Activated CD4-positive, CD25-positive, alpha-beta regulatory T cell treated with anti-CD3 and anti-CD28 coated beads, Interleukin-2, amount 50 U/mL, for 24 hours (primary cell): ENCODE data around the gene DAP.

Source experiments
- ATAC-seq, 2 donors: fragments of 150-1000 bp; cut with Tn5 transposase; one replicate each; pipeline ENCODE4 v1.10.0; 2021; ENCODE audit warnings: mild to moderate bottlenecking in 1 of 2, moderate library complexity in 1 of 2

DAP gene

GRCh38 chr5:10689391-10690081, 71.5 kb downstream of the DAP start:
- peak in 1 of 2 donors; percentile 39 for ATAC-seq

DNA sequence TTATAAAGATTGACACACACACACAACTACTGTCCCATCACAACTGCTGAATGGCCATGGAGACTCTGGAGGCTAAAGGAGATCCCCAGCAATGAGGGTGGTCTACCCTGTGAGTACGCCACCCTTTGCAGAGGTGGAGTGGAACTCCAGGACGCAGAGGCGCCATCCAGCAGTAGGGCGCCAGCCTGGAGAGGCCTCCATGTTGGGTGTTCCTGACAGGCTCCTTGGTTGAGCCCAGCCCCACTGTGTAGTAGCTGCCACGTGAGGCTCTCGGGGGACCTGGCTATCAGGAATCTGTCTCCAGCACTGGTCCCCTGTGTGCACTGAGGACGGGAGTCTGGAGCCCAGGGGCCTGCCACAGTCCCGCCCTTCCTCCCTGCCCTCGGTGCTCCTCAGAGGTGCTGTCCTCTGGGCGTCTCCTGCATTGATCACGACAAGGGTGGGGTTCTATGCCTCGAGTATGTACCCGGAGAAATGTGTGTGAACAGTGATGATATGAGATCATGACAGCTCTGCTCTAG, 72.3 kb downstream of the DAP start:
- no peak for ATAC-seq

- no peak for ATAC-seq
These were observed 74.1 kb downstream of the DAP start for GRCh38 chr5:10686890-10687289.

DNA sequence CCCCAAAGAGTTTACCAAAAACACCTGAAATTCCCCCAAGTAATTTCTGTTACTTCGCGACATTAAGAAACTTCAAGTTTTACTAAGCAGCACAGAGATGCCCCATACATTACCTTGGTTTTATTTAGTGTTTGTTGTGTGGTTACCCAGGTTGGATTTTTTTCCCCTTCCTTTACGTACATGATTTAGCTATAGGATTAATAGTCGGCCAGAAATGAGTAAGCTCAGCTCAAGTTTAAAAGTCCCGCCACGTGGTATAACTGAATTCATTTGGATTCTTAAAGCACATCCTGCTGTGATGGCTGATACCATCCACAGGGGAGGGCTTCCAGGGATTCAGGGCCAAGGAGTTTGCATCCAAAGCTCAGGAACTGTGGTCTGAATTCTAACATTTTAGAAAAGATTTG, 75.9 kb downstream of the DAP start:
- peak in 1 of 2 donors; percentile 46 for ATAC-seq

DNA sequence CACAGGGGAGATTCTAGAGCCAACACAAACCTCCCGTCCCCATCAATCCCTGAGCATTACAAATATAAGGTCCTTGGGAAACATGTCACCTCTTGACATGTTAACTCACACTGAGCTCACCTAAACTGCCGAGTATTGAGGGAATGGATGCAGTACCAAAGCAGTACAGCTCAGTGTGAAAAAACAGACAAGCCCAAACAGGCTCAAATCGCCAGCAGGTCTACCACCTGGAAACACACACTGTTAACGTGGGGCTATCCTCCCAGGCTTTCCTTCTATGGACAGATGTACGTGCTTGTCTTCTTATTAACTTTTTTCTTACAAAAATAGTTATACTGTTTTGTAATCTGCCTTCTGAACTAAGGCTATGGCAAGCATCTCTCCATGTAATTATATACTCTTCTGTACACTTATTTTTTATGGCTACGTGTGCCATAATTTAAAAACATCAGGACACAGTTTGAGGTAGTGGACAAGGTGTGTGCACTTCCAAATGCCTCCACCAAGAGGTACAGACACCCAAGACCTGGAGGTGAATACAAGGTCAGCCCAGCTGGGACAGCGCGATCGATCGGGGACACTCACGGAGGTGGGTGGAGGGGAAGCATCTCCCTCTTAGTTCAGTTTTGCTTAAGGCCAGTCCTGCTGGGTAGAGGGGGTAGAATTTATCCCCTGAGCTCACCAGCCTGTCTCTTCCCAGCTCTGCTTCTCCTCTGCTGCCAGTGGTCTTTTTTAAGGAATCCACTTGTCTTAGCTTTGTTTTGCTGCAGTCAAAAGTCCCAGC, 76.5 kb downstream of the DAP start:
- ATAC-seq, result peak in 1 of 2 donors; percentile 39

GRCh38 chr5:10682801-10683525, 78.1 kb downstream of the DAP start:
- no peak for ATAC-seq

DNA sequence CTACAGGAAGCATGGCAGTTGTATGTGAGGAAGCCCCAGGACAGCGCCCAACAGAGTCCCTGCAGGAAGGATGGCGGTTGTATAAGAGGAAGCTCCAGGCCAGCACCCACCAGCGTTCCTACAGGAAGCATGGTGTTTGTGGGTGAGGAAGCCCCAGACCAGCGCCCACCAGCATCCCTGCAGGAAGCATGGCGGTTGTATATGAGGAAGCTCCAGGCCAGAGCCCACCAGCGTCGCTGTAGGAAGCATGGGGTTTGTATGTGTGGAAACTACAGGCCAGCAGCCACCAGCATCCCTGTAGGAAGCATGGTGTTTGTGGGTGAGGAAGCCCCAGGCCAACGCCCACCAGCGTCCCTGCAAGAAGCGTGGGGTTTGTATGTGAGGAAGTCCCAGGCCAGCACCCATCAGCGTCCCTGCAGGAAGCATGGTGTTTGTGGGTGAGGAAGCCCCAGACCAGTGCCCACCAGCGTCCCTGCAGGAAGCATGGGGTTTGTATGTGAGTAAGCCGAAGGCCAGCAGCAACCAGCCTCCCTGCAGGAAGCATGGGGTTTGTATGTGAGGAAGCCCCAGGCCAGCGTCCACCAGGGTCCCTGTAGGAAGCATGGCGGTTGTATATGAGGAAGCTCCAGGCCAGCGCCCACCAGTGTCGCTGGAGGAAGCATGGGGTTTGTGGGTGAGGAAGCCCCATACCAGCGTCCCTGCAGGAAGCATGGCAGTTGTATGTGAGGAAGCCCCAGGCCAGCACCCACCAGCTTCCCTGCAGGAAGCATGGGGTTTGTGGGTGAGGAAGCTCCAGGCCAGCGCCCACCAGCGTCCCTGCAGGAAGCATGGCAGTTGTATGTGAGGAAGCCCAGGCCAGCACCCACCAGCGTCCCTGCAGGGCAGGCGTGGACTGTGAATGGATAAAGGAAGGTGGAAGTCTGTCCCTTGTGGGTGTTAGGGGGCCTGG, 79.0 kb downstream of the DAP start:
- no peak for ATAC-seq

- ATAC-seq, result no peak
These were observed 80.1 kb downstream of the DAP start for GRCh38 chr5:10680876-10681481.

GRCh38 chr5:10679336-10679988, 81.6 kb downstream of the DAP start:
- no peak for ATAC-seq

GRCh38 chr5:10678244-10678643, 82.8 kb downstream of the DAP start:
- ATAC-seq, result no peak

DNA sequence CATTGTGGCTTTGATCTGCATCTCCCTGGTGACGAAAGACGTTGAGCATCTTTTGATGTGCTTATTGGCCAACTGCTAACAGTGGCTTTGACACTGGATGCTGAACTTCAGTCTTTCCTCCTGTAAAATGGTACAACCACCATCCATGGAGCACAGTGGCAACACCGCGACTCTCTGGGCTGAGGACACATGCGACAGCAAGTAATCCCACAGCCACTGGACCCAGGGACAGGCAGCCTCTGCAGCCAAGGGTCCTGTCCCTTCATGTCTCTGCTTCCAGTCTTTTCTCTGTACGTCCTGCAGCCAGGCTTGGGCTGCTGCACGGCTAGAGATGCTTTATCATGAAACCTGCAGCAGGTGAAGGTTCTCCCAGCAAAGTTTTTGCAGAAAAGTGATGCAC, 83.5 kb downstream of the DAP start:
- no peak for ATAC-seq

- ATAC-seq, result no peak
These were observed 84.1 kb downstream of the DAP start for GRCh38 chr5:10676946-10677345.

- ATAC-seq, result no peak
These were observed 84.8 kb downstream of the DAP start for GRCh38 chr5:10676224-10676623.

- no peak for ATAC-seq
These were observed 85.8 kb downstream of the DAP start for GRCh38 chr5:10675177-10675700.

GRCh38 chr5:10674582-10674981, 86.5 kb downstream of the DAP start:
- ATAC-seq, result no peak

DNA sequence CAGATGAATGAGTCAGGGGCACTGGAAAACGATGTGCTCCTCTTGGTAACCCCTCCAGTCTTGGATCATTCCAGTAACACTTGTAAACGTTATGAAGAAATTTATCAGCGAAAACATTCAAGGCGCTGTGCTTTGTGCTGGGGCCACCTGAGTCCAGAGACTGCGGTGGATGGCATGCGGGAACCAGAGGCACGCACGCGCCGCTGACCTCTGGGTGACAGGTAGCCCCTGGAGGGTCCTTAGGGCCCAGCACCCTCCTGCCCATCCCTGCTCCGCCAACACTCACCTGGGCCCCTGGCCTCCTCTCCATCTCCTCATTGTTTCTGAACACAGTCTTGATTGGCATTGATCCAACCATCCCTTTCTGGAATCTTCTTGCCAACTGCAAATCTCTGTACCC, 86.9 kb downstream of the DAP start:
- ATAC-seq, result no peak

GRCh38 chr5:10673407-10673806, 87.6 kb downstream of the DAP start:
- no peak for ATAC-seq

- no peak for ATAC-seq
These were observed 88.0 kb downstream of the DAP start for GRCh38 chr5:10673017-10673389.

GRCh38 chr5:10672146-10673016, 88.7 kb downstream of the DAP start:
- no peak for ATAC-seq
